H1 (cell line): ENCODE data around the gene DPF1. TPM values are rescaled to one million over a fixed set of nuclear protein-coding genes. Genes with fewer than 3 reads are reported as not detected.

Experiments
- BACH1 ChIP-seq: IDR thresholded peaks from 2 replicates; pipeline ENCODE4 v1.6.1; 2012; ENCODE audit warnings: low read length, improper control_type of control experiment
- BCL11A ChIP-seq, 2 experiments: IDR thresholded peaks; one replicate each; pipeline ENCODE4 v1.6.1; 2011; ENCODE audit warnings: low read depth in 2 of 2, low read length in 2 of 2, mild to moderate bottlenecking in 2 of 2
- CHD2 ChIP-seq: IDR thresholded peaks from 2 replicates; pipeline ENCODE4 v1.6.1; 2012; ENCODE audit warnings: low read length, improper control_type of control experiment
- CREB1 ChIP-seq: IDR thresholded peaks from 2 replicates; pipeline ENCODE4 v1.6.1; 2012; ENCODE audit warnings: inconsistent platforms
- EGR1 ChIP-seq: IDR thresholded peaks from 2 replicates; pipeline ENCODE4 v1.6.1; 2011; ENCODE audit warnings: low read depth, low read length, borderline replicate concordance
- EP300 ChIP-seq, 2 experiments: IDR thresholded peaks; 1 replicate in 1 of 2; 2 replicates in 1 of 2; pipeline ENCODE4 v1.6.1; 2011 to 2012; ENCODE audit warnings: low read depth in 2 of 2, low read length in 2 of 2, mild to moderate bottlenecking in 2 of 2, borderline replicate concordance in 1 of 2, inconsistent platforms in 1 of 2, moderate library complexity in 1 of 2
- JUN ChIP-seq: IDR thresholded peaks from 2 replicates; pipeline ENCODE4 v1.6.1; 2011; ENCODE audit warnings: low read depth, mild to moderate bottlenecking, improper control_type of control experiment, low read length
- JUND ChIP-seq: IDR thresholded peaks from 2 replicates; pipeline ENCODE4 v1.6.1; 2011; ENCODE audit warnings: mild to moderate bottlenecking, improper control_type of control experiment, low read length
- KDM1A ChIP-seq: fragments of 200-600, 300-600 bp; sonication (generic); IDR thresholded peaks from 2 replicates; pipeline ENCODE4 v1.7.1; 2016; ENCODE audit warnings: mild to moderate bottlenecking, low read length, borderline replicate concordance
- KDM4A ChIP-seq: IDR thresholded peaks from one replicate; pipeline ENCODE4 v1.7.1; 2012; ENCODE audit warnings: low read depth, mild to moderate bottlenecking, moderate library complexity, low read length, inconsistent platforms; ENCODE audit not compliant: severe bottlenecking
- KDM5A ChIP-seq: fragments of 200-600 bp; IDR thresholded peaks from 2 replicates; pipeline ENCODE4 v1.7.1; 2012; ENCODE audit warnings: mild to moderate bottlenecking, low read length, inconsistent platforms, mixed read lengths
- PHF8 ChIP-seq: fragments of 200-600 bp; sonication (generic); conservative IDR thresholded peaks from 2 replicates; pipeline ENCODE4 v1.7.1; 2012; ENCODE audit warnings: low read depth, mild to moderate bottlenecking, inconsistent platforms, low read length, moderate library complexity
- POLR2A ChIP-seq, 2 experiments: IDR thresholded peaks; 1 replicate in 1 of 2; 2 replicates in 1 of 2; pipeline ENCODE4 v1.6.1; 2011; ENCODE audit warnings: low read depth in 2 of 2, low read length in 2 of 2, mild to moderate bottlenecking in 2 of 2; ENCODE audit errors: control extremely low read depth in 1 of 2
- RBBP5 ChIP-seq: IDR thresholded peaks from 2 replicates; pipeline ENCODE4 v1.7.1; 2012; ENCODE audit warnings: low read depth, mild to moderate bottlenecking, inconsistent platforms, low read length, moderate library complexity, borderline replicate concordance
- RFX5 ChIP-seq: IDR thresholded peaks from 2 replicates; pipeline ENCODE4 v1.6.1; 2011; ENCODE audit warnings: low read depth, low read length, improper control_type of control experiment, borderline replicate concordance
- SAP30 ChIP-seq: fragments of 300-600 bp; sonication (generic); IDR thresholded peaks from 2 replicates; pipeline ENCODE4 v1.7.1; 2012; ENCODE audit warnings: low read length, moderate library complexity, mild to moderate bottlenecking, inconsistent platforms; ENCODE audit not compliant: insufficient read depth, insufficient replicate concordance
- SIRT6 ChIP-seq: IDR thresholded peaks from one replicate; pipeline ENCODE4 v1.7.1; 2012; ENCODE audit warnings: low read length, inconsistent platforms
- SP1 ChIP-seq: IDR thresholded peaks from 2 replicates; pipeline ENCODE4 v1.6.1; 2011; ENCODE audit warnings: low read depth, low read length
- SP4 ChIP-seq: IDR thresholded peaks from 2 replicates; pipeline ENCODE4 v1.6.1; 2012; ENCODE audit warnings: low read length, inconsistent platforms
- SRF ChIP-seq: IDR thresholded peaks from 2 replicates; pipeline ENCODE4 v1.6.1; 2011; ENCODE audit warnings: mild to moderate bottlenecking, low read depth, low read length, moderate library complexity
- SUZ12 ChIP-seq: fragments of 200-600 bp; sonication (generic); IDR thresholded peaks from 2 replicates; pipeline ENCODE4 v1.6.1; 2012; ENCODE audit warnings: mild to moderate bottlenecking, inconsistent platforms, low read length, moderate library complexity, mixed read lengths
- TCF12 ChIP-seq: IDR thresholded peaks from 2 replicates; pipeline ENCODE4 v1.6.1; 2011; ENCODE audit warnings: low read depth, mild to moderate bottlenecking, low read length
- polyA plus RNA-seq, 7 experiments: library from polyadenylated mRNA; depleted of rRNA in 3 of 7; stranded (reverse) in 5 of 7; unstranded in 2 of 7; fragments of >200 nt in 5 of 7; fragments of 200-250 nt in 2 of 7; gene quantifications; 1 replicate in 5 of 7; 2 replicates in 1 of 7; 4 replicates in 1 of 7; pipeline versions ENCODE4 v1.2.1 to v1.2.3, GENCODE V29; 2011 to 2013; ENCODE audit warnings: missing spikeins in 2 of 7, mixed read lengths in 2 of 7
- total RNA-seq: library from RNA; stranded (reverse); fragmentation: NEBNext Ultra II Directional; extraction: Animal tissue kit (Norgen Biotek cat#: 25700); gene quantifications from 2 replicates; pipeline ENCODE4 v1.2.1, GENCODE V29; 2021

Gene DPF1
- total and polyA plus RNA-seq, 2 of the 8 experiments (the other 6 are each of a cell fraction or from before 2014, with no cell fraction given) = 12.9 to 15.6 TPM

DNA sequence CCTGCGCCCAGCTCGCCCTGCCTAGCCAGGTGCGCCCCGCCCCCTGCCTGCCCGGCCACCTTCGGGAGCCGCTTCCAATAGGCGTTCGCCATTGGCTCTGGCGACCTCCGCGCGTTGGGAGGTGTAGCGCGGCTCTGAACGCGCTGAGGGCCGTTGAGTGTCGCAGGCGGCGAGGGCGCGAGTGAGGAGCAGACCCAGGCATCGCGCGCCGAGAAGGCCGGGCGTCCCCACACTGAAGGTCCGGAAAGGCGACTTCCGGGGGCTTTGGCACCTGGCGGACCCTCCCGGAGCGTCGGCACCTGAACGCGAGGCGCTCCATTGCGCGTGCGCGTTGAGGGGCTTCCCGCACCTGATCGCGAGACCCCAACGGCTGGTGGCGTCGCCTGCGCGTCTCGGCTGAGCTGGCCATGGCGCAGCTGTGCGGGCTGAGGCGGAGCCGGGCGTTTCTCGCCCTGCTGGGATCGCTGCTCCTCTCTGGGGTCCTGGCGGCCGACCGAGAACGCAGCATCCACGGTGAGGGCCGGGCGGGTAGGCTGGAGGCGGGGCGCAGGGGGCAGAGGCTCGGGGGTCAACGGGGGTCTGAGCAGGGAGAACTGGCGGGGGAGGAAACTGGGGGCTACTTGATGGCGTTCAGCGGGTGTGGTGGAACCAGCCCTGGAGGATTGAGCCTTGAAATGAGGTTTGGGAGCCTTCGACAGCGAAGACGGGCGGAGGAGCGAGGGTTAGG, 40.6 kb upstream of the DPF1 start, which contains the start of gene SPINT2 (continued):
- TF ChIP-seq TCF12 (no peak), SP1 (no peak), POLR2A (IDR thresholded peaks at IDR 0.05; ENCODE audit: control extremely low read depth in 1 of 2, low read depth in 2 of 2, low read length in 2 of 2) (peak; percentile 90 to 94), PHF8 (peak; percentile 98), SP4 (peak; percentile 38; the same call in 1 of the 2 replicates), BACH1 (0 out of 2 replicates have a peak, but pooled peaks have one; percentile 11), EGR1 (0 out of 2 replicates have a peak, but pooled peaks have one; percentile 20), SIRT6 (no peak), SAP30 (no peak), KDM5A (no peak), JUN (no peak), SRF (no peak), KDM4A (peak; percentile 85), JUND (no peak), RBBP5 (peak; percentile 40; the same call in 1 of the 2 replicates), EP300 (IDR thresholded peaks at IDR 0.05; ENCODE audit: borderline replicate concordance in 1 of 2, low read depth in 2 of 2, low read length in 2 of 2) (no peak), KDM1A (no peak), CHD2 (peak; percentile 96), RFX5 (no peak), SUZ12 (no peak), BCL11A (IDR thresholded peaks at IDR 0.05; ENCODE audit: low read depth in 2 of 2, low read length in 2 of 2) (no peak), CREB1 (peak; percentile 38; the same call in 1 of the 2 replicates)
- TF ChIP-seq, all 59 proteins: peak for 20
